Measurements from ENCODE around the gene SFI1.
"Not testable (repeated sequence)": the region's sequence is repeated elsewhere in the genome, so short reads cannot be mapped to it uniquely, and the experiment has no call there.

SFI1 gene

DNA sequence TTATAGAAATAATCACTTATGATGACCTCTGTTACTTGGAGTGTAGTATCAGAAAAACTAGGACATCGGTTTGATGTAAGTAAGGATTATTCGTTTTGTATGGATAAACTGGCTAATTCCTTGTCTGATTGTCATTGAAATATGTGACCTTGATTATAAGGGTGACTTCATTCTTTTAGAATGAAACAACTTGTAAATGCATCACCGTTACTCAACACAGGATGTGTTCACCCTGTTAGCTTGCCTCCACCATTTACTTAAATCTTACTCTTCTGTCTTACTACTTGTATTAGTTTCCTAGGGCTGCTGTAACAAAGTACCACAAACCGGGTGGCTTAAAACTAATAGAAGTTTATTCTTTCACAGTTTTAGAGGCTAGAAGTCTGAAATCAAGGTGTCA lies 7.9 kb downstream of the SFI1 start:
- Histone ChIP-seq H3K9ac (ENCODE audit: low read depth, low read length, poor library complexity) (no peak overlapping the region), H3K4me2 (ENCODE audit: insufficient read depth, low read length, poor library complexity, severe bottlenecking) (no peak overlapping the region), H2BK15ac (ENCODE audit: low read length) (no peak overlapping the region), H2BK120ac (ENCODE audit: low read depth, low read length) (no peak overlapping the region), H2BK5ac (ENCODE audit: low read length) (no peak overlapping the region), H3K4me1 (ENCODE audit: control insufficient read depth in 2 of 2, insufficient read depth in 1 of 2, low read depth in 1 of 2, low read length in 2 of 2) (no peaks in the 10 kb centered on the region), H3K14ac (ENCODE audit: low read length) (no peak overlapping the region), H3K27ac (replicated peaks; ENCODE audit: low read length) (no peak overlapping the region), H3K9me3 (replicated peaks in 1 of 2; ENCODE audit: control insufficient read depth in 2 of 2, insufficient read depth in 1 of 2, low read depth in 1 of 2, low read length in 2 of 2) (peaks cover 0 to 11% of the 10 kb centered on the region in 2 donors), H2BK12ac (ENCODE audit: low read length) (no peak overlapping the region), H3K79me1 (ENCODE audit: low read depth, low read length) (no peaks in the 10 kb centered on the region), H4K91ac (ENCODE audit: low read depth, low read length, poor library complexity) (no peak overlapping the region), H2AK5ac (ENCODE audit: low read depth, low read length) (no peak overlapping the region), H3K23ac (ENCODE audit: low read depth, low read length, poor library complexity) (no peak overlapping the region), H3K36me3 (replicated peaks in 1 of 2; ENCODE audit: control insufficient read depth in 2 of 2, insufficient read depth in 2 of 2, low read length in 2 of 2) (peaks cover 4 to 33% of the 10 kb centered on the region in 2 donors), H3K4me3 (ENCODE audit: low read length in 2 of 2) (no peak overlapping the region), H2AFZ (ENCODE audit: low read length) (no peak overlapping the region), H3K18ac (ENCODE audit: low read length) (no peak overlapping the region), H3K4ac (ENCODE audit: low read length) (no peak overlapping the region), H3K27me3 (ENCODE audit: control insufficient read depth in 3 of 3, insufficient read depth in 3 of 3, low read depth in 1 of 3, low read length in 3 of 3) (no peaks in the 10 kb centered on the region), H4K8ac (ENCODE audit: low read depth, low read length) (no peak overlapping the region)
- DNase-seq (ENCODE audit: low spot score): no peak
- WGBS, 2 donors (ENCODE audit: extremely low coverage in 2 of 2, insufficient read length in 2 of 2, insufficient replicate concordance in 1 of 2): no CpG with 5 or more reads among the region's 4 CpGs

DNA sequence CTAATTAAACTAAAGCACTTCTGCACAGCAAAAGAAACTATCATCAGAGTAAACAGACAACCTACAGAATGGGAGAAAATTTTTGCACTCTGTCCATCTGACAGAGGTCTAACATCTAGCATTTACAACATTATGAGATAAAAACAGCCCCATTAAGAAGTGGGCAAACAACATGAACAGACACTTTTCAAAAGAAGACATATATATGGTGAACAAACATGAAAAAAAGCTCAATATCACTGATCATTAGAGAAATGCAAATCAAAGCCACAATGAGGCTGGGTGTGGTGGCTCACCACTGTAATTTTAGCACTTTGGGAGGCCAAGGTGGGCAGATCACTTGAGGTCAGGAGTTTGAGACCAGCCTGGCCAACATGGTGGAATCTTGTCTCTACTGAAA lies 11.2 kb downstream of the SFI1 start:
- H3K4me2 ChIP-seq (ENCODE audit: insufficient read depth, low read length, poor library complexity, severe bottlenecking); H3K27ac ChIP-seq (replicated peaks; ENCODE audit: low read length); H3K4ac ChIP-seq (ENCODE audit: low read length); H2BK12ac ChIP-seq (ENCODE audit: low read length); H3K4me3 ChIP-seq (ENCODE audit: low read length in 2 of 2); H3K14ac ChIP-seq (ENCODE audit: low read length); H3K79me1 ChIP-seq (ENCODE audit: low read depth, low read length); H4K91ac ChIP-seq (ENCODE audit: low read depth, low read length, poor library complexity); H4K8ac ChIP-seq (ENCODE audit: low read depth, low read length); H2BK15ac ChIP-seq (ENCODE audit: low read length); H3K9ac ChIP-seq (ENCODE audit: low read depth, low read length, poor library complexity); H3K4me1 ChIP-seq (ENCODE audit: control insufficient read depth in 2 of 2, insufficient read depth in 1 of 2, low read depth in 1 of 2, low read length in 2 of 2); H2BK5ac ChIP-seq (ENCODE audit: low read length); H3K18ac ChIP-seq (ENCODE audit: low read length); H3K27me3 ChIP-seq (ENCODE audit: control insufficient read depth in 3 of 3, insufficient read depth in 3 of 3, low read depth in 1 of 3, low read length in 3 of 3); H2AK5ac ChIP-seq (ENCODE audit: low read depth, low read length); H3K23ac ChIP-seq (ENCODE audit: low read depth, low read length, poor library complexity); H2BK120ac ChIP-seq (ENCODE audit: low read depth, low read length); DNase-seq (ENCODE audit: low spot score); H2AFZ ChIP-seq (ENCODE audit: low read length): not testable (repeated sequence)
- peaks cover 4 to 38% of the 10 kb centered on the region in 2 donors for H3K36me3 ChIP-seq (replicated peaks in 1 of 2; ENCODE audit: control insufficient read depth in 2 of 2, insufficient read depth in 2 of 2, low read length in 2 of 2)
- peaks cover 0 to 11% of the 10 kb centered on the region in 2 donors for H3K9me3 ChIP-seq (replicated peaks in 1 of 2; ENCODE audit: control insufficient read depth in 2 of 2, insufficient read depth in 1 of 2, low read depth in 1 of 2, low read length in 2 of 2)

DNA sequence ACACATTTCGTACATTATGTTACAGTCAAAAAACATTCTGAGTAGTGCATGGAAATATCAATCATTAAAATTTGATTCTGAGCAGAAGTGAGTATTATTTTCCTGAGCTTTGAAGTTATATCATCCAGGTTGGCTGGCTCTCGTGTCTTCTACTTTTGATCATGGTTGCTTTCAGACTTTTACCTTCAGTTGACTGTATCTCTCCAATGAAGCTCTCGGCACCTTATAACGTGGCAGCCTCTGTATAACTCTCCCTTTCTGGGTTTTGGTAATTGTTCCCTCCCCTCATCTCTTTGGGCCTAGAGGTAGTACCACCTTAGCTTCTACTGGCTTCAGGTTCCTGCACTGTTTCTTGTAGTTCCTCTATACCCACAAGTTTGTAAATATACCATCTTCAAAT lies 12.2 kb downstream of the SFI1 start:
- peaks cover 0 to 11% of the 10 kb centered on the region in 2 donors for H3K9me3 ChIP-seq (replicated peaks in 1 of 2; ENCODE audit: control insufficient read depth in 2 of 2, insufficient read depth in 1 of 2, low read depth in 1 of 2, low read length in 2 of 2)
- no peak overlapping the region for H3K18ac ChIP-seq (ENCODE audit: low read length)
- no peak overlapping the region for H3K9ac ChIP-seq (ENCODE audit: low read depth, low read length, poor library complexity)
- H3K23ac ChIP-seq (ENCODE audit: low read depth, low read length, poor library complexity): no peak overlapping the region
- no peak overlapping the region for H3K14ac ChIP-seq (ENCODE audit: low read length)
- H3K27ac ChIP-seq (replicated peaks; ENCODE audit: low read length): no peak overlapping the region
- no peak overlapping the region for H2BK15ac ChIP-seq (ENCODE audit: low read length)
- no peaks in the 10 kb centered on the region for H3K79me1 ChIP-seq (ENCODE audit: low read depth, low read length)
- H2BK5ac ChIP-seq (ENCODE audit: low read length): no peak overlapping the region
- no peak overlapping the region for H3K4me3 ChIP-seq (ENCODE audit: low read length in 2 of 2)
- H2AK5ac ChIP-seq (ENCODE audit: low read depth, low read length): no peak overlapping the region
- no peak overlapping the region for H2BK12ac ChIP-seq (ENCODE audit: low read length)
- no peak overlapping the region for H4K8ac ChIP-seq (ENCODE audit: low read depth, low read length)
- no peak overlapping the region for H2AFZ ChIP-seq (ENCODE audit: low read length)
- WGBS, 2 donors (ENCODE audit: extremely low coverage in 2 of 2, insufficient read length in 2 of 2, insufficient replicate concordance in 1 of 2): no CpG with 5 or more reads among the region's 4 CpGs
- H2BK120ac ChIP-seq (ENCODE audit: low read depth, low read length): no peak overlapping the region
- H3K4me2 ChIP-seq (ENCODE audit: insufficient read depth, low read length, poor library complexity, severe bottlenecking): no peak overlapping the region
- H3K36me3 ChIP-seq (replicated peaks in 1 of 2; ENCODE audit: control insufficient read depth in 2 of 2, insufficient read depth in 2 of 2, low read length in 2 of 2): peaks cover 4 to 45% of the 10 kb centered on the region in 2 donors
- DNase-seq (ENCODE audit: low spot score): no peak
- no peak overlapping the region for H4K91ac ChIP-seq (ENCODE audit: low read depth, low read length, poor library complexity)
- no peaks in the 10 kb centered on the region for H3K4me1 ChIP-seq (ENCODE audit: control insufficient read depth in 2 of 2, insufficient read depth in 1 of 2, low read depth in 1 of 2, low read length in 2 of 2)
- H3K27me3 ChIP-seq (ENCODE audit: control insufficient read depth in 3 of 3, insufficient read depth in 3 of 3, low read depth in 1 of 3, low read length in 3 of 3): no peaks in the 10 kb centered on the region
- H3K4ac ChIP-seq (ENCODE audit: low read length): no peak overlapping the region

DNA sequence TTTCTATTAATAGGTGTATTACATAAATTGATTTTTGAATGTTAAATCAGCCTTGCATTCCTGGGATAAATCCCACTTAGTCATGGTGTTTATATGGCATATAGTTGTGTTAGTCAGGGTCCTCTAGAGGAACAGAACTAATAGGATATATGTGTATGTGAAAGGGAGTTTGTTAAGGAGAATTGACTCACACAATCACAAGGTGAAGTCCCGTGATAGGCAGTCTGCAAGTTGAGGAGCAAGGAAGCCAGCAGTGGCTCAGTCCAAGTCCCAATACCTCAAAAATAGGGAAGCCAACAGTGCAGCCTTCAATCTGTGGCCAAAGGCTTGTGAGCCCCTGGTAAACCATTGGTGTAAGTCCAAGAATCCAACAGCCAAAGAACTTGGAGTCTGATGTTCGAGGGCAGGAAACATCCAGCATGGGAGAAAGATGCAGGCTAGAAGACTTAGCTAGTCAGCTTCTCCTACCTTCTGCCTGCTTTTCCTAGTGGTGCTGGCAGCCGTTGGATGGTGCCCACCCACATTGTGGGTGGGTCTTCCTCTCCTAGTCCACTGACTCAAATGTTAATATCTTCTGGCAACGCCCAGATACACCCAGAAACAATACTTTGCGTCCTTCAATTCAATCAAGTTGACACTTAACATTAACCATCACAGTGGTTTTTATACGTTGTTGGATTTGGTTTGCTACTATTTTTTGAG lies 12.9 kb downstream of the SFI1 start:
- Histone ChIP-seq H3K4me3 (ENCODE audit: low read length in 2 of 2) (no peak overlapping the region), H4K8ac (ENCODE audit: low read depth, low read length) (no peak overlapping the region), H2BK15ac (ENCODE audit: low read length) (no peak overlapping the region), H2AK5ac (ENCODE audit: low read depth, low read length) (no peak overlapping the region), H2BK5ac (ENCODE audit: low read length) (no peak overlapping the region), H3K23ac (ENCODE audit: low read depth, low read length, poor library complexity) (no peak overlapping the region), H3K4me2 (ENCODE audit: insufficient read depth, low read length, poor library complexity, severe bottlenecking) (no peak overlapping the region), H3K4ac (ENCODE audit: low read length) (no peak overlapping the region), H2BK120ac (ENCODE audit: low read depth, low read length) (no peak overlapping the region), H3K18ac (ENCODE audit: low read length) (no peak overlapping the region), H3K27ac (replicated peaks; ENCODE audit: low read length) (no peak overlapping the region), H3K9me3 (replicated peaks in 1 of 2; ENCODE audit: control insufficient read depth in 2 of 2, insufficient read depth in 1 of 2, low read depth in 1 of 2, low read length in 2 of 2) (peaks cover 0 to 11% of the 10 kb centered on the region in 2 donors), H3K27me3 (ENCODE audit: control insufficient read depth in 3 of 3, insufficient read depth in 3 of 3, low read depth in 1 of 3, low read length in 3 of 3) (no peaks in the 10 kb centered on the region), H2AFZ (ENCODE audit: low read length) (no peak overlapping the region), H3K14ac (ENCODE audit: low read length) (no peak overlapping the region), H3K9ac (ENCODE audit: low read depth, low read length, poor library complexity) (no peak overlapping the region), H4K91ac (ENCODE audit: low read depth, low read length, poor library complexity) (no peak overlapping the region), H3K4me1 (ENCODE audit: control insufficient read depth in 2 of 2, insufficient read depth in 1 of 2, low read depth in 1 of 2, low read length in 2 of 2) (no peaks in the 10 kb centered on the region), H3K36me3 (replicated peaks in 1 of 2; ENCODE audit: control insufficient read depth in 2 of 2, insufficient read depth in 2 of 2, low read length in 2 of 2) (peaks cover 4 to 45% of the 10 kb centered on the region in 2 donors), H3K79me1 (ENCODE audit: low read depth, low read length) (no peaks in the 10 kb centered on the region), H2BK12ac (ENCODE audit: low read length) (no peak overlapping the region)
- no peak for DNase-seq (ENCODE audit: low spot score)
- no CpG with 5 or more reads among the region's 6 CpGs for WGBS, 2 donors (ENCODE audit: extremely low coverage in 2 of 2, insufficient read length in 2 of 2, insufficient replicate concordance in 1 of 2)

Measured in neuronal stem cell (in vitro differentiated cells).